RKO (cell line): ENCODE results near the gene CRP.
"Not testable (repeated sequence)": the region's sequence is repeated elsewhere in the genome, so short reads cannot be mapped to it uniquely, and the experiment has no call there.

Source experiments
- DNase-seq: peaks from one replicate; pipeline ENCODE4 v3.0.0-alpha.2; 2016; ENCODE audit warnings: low spot score

Gene CRP

GRCh38 chr1:159714529-159714928, at the start of gene CRP:
CRP (minus strand) TSS chr1:159714589; CDS start chr1:159714485, 104 bp downstream.
- no peak for DNase-seq

DNA sequence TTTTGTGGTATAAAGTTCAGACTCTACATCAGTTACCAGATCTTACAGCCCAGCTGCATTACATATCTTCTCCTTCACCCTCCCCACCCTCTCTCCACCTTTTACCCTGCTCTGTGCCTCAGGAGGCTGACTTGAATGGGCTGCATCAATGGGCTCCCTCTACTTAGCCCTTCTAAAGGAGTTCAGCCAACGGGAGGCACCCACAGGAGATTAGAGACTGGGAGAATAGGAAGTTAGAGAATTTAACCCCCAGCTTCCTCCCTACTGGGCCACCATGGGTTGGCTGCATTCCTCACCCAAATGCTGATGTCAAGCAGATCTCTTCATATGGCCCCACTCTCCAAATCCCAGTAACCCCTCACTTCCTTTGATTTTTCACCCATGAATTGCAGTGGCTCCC, 49.3 kb upstream of the CRP start:
- DNase-seq: no peak

GRCh38 chr1:159756397-159756796, 42.0 kb upstream of the CRP start:
- no peak for DNase-seq

DNA sequence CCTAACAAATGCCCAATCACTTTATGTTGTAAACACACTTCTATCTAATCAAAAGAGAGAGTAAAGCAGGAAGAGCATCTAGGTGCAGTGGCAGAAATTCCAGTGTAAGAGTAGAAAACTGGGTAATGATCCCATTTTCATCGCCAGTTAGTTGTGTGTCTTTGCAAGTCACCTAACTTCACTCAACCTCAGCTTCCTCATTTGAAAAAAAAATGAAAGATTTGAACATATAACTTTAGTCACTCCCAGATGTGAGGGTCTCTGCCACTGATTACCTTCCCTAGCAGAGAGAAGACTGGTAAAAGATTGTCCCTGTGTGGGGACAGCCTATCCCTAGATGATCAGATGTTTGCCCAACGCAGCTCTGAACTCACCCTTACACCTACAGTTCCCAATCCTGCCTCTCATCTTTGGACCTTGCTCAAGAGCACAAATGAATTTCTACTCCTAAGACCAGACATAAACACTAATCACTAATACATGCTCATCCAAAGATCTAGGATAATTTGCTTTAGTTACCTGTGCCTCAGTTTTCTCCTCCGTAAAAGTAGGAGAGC, 41.1 kb upstream of the CRP start:
- DNase-seq: no peak

DNA sequence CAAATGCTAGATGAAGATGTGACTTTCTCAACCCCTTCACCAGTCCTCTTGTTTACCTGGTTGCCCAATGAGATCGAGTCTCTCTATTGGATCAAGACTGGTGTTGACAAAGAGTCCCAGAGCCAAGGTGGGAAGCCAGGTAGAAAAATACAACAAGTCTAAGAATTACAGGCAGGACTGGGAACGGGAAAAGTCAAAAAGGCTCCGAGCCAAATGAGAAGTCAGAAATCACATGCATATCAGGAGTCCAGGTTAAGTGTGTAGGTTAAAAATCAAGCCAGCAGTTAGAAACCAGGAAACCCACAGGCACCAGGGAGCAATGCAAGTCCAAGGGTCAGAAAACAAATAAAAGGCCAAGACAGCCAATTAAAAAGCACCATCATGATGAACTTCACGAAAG, 39.0 kb upstream of the CRP start:
- DNase-seq: no peak

DNA sequence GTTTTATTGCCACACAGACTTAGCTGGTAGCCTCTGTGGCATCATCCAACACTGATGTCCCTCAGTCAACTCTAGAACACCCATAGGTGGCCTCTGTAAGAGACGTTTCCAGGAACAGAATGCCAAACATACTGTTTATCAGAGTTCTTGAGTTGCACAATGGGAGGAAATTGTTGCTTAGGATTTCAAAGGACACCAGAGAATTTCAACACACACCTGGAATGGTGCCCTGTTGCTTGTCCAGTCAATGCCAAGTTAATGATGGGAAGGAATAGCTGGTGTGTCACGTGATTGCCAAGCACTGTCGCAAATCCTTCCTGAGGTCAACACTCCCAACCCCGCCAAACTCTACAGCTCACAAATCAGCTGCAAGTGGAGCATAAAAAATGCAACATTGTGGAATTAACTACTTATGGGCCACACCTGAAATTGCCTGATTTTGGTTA, 37.8 kb upstream of the CRP start:
- DNase-seq: no peak

DNA sequence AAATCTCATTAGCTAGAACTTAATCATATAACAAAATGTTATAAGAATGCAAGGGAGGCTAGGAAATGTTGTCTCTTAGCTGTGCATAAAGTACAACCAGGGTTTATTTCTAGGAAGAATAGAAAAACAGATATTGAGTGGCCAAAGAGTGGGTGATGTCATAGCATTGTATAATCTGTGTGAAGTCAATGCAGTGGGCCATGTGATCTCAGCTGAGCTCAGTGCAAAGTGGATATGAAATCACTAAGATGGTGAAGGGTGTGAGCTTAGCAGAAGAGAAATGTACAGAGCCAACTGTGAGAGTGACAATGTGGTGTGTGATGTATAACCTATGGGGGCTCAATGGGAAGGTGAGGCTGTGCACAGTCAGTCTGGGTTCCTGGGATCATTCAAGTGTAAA, 36.6 kb upstream of the CRP start:
- DNase-seq: no peak

DNA sequence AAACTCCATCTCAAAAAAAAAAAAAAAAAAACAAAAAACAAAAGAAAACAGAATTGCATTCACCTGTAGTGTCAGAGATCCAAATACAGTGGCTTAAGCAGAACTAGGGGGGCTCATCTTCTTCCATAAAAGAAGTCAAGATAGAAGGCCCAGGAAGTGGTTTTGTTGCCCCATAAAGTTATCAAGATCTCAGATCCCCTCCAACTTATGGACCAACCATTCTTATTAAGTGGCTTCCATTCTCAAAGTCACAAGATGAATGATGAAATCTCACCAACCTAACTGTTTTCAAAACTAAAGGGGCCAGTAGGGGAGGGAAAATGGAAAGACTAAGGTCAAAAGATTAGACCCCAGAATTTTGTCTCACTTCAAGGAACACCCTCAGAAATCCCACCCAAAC, 36.2 kb upstream of the CRP start:
- DNase-seq: no peak

DNA sequence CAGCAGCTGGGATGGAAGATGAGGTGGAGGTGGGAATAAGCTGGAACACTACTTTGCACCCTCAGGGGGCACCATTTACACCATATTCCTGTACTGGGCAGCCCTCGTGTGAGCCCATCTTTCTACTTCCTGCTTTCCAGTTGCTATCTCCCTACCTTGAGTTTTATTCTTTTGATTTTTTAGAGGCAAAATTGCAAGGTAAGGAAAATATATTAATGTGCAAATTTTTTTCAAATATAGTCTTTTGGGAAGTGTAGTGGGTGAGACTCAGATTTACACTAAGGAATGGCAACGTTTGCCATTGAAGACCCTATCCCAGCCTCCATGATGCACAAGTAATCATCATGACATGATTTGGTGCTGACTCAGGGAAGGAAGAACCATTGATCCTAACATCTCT, 35.2 kb upstream of the CRP start:
- DNase-seq: no peak

GRCh38 chr1:159748370-159748769, 34.0 kb upstream of the CRP start:
- DNase-seq: no peak

- DNase-seq: no peak
These were observed 32.3 kb upstream of the CRP start for GRCh38 chr1:159746666-159747065.

GRCh38 chr1:159743651-159744410, 29.4 kb upstream of the CRP start:
- no peak for DNase-seq

DNA sequence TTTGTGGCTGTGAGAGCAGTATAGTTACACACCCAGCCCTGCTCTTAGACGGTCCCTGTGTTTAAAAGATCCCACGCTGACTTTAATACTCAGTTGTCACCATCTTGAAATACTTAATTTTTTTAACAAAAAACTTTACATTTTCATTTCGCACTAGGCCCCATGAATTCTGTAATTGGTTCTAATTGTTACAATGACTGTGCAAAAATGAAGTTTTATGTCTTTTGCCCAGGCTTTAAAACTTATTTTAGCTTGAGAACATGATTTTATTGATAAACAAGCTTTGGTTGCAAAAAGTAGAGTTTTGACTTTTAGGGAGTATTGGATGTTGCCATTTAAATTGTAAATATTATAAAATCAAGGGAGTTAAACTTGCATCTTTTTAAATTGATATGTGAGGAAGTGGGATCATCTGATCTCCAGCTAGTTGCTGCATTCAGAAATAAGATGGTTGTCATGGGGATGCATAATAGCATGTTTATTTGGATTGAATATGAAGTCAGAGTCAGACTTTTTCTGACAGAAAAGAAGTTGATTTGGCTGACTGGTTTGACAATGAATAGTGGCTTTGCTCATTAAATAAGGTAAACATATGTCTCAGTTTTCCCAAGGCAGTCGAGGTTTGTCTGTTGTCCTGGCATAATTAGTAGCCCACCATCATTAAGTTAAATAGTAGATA, 23.0 kb upstream of the CRP start:
- DNase-seq: no peak

- DNase-seq: not testable (repeated sequence)
These were observed 8.8 kb upstream of the CRP start for GRCh38 chr1:159723188-159723587.

GRCh38 chr1:159719990-159720389, 5.6 kb upstream of the CRP start:
- no peak for DNase-seq

GRCh38 chr1:159715855-159716254, 1.5 kb upstream of the CRP start:
- DNase-seq: no peak

- DNase-seq: no peak
These were observed 2.3 kb downstream of the CRP start for GRCh38 chr1:159712080-159712479.

DNA sequence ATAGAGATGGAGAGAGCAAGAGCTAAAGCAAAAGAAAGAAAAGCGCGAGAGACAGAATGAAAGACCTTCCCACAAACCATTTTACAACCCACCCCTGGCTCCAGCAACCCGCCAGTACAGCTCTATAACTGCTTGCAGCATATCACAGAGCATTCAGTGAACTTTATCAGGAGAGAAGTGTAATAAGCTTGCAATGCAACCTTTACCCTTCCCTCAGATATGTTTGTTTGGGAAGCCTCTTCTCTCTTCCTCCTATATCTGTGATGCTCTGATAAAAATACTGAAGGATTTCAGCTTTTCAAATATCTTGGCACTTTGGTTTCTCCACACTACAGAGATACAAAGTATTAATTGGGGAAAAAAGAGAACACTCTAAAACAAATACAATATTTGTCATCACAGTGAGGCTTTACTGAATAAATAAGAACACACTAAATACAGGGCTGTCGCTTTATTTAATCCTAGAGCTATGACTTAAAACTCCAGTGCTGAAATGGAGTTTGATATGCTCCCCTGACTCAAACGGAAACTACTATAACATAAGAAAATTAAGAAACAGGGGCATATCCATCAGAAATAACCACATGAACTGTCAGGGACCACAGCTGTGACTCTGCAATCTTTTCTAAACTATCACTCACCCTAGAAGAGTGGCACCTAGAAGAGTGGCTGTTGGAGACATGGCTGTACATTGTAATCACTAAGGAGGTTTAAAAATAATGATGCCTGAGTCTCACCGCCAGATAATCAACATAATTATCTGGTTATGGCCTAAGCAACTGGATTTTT, 6.7 kb downstream of the CRP start:
- no peak for DNase-seq

DNA sequence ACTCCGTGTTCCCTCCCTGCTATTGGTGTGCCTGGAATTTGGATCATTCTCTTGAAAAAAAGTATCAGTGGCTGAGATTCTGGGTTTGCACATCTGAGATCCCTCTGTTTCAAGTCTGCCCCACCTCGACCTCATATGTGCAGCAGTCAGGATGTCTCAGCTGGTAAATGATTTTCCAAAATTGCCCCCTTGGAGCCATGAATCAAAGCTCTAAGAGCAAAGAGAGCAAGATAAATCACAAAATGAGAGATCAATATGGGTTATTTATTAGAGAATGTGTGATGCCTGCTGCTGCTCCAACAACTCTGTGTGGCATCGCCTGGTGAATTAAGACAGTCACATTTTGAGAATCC, 8.5 kb downstream of the CRP start:
- no peak for DNase-seq

DNA sequence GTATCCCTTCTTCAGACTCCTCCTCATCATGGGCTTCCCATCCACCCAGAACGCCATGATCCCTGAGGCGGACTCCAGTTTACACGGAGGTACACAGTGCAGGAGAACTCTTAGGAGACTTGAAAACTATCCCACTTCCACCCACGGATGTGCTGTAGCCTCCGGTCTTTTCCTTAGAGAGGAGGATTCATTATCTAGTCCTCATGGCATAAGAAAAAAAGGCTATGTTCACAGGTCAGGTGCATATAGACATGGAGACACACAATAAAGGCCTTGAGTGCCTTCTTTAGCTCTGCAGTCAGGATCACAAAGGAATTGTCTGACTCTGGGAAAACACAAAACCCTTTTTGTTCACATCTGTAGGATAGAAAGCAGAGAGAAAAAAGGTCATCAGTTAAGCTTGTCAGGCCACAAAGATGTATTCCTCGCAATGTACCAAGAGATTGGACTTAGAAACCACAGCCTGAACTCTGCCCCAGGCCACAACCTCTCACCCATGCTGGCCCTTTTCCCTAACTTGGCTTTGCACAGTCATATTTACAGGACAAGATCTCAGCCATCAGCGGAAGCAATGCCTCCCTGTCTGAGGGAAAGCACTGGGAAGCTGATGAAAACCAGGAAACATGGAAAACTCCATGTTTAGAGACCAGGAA, 9.0 kb downstream of the CRP start:
- DNase-seq: no peak

DNA sequence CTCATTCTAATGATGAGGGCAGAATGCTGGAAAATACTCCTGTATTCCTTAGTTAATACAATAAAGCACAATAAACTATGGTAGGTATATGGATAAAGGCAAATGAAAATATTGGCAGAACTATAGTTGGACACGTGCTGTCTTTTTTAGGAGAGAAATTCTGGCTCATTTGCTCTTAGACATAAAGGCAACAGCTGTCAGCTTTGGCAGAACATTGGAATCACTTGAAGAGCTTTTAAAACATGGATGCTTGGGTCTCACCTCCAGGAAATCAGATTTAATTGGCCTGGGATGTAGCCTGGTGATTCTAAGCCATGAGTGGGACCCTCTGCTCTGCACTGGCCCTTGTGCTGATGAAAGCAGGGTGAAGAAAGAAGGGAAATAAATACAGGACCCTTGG, 9.9 kb downstream of the CRP start:
- no peak for DNase-seq

DNA sequence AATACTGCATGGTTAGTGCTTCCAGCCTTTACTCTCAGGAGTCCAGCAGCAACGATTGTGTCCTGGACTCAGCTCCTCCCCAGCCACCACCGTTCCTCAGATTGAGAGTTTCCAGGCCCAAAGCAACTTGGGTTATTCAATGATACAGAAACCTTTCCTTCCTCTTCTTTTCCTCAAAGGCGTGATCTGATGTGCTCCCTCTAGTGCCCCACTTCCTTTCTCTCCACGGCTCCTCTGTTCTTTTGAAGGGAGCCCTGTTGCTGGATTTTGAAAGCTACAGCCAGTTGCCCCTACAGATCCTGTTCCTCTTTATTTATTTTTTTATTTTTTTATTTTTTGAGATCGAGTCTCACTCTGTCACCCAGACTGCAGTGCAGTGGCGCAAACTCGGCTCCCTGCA, 14.1 kb downstream of the CRP start:
- DNase-seq: no peak
